PC-3 (cell line): ENCODE results near the gene WDR5B. TPM values are rescaled to one million over a fixed set of nuclear protein-coding genes. Genes with fewer than 3 reads are reported as not detected.

Experiments
- ATAC-seq: fragments of 200-7000 bp; cut with Tn5 transposase; 2 replicates; pipeline ENCODE4 v1.9.1; 2020; ENCODE audit warnings: mild to moderate bottlenecking, moderate library complexity
- BruUV-seq: library from RNA; stranded (reverse); fragments of 400-500 nt; replicated peaks from 2 replicates; lab custom pipeline; 2021; lab: Mats Ljungman, UMichigan
- CTCF ChIA-PET: fragments of 300-600 bp; sonication (Branson Sonifier 250); formaldehyde crosslinking; loops from one replicate; lab custom pipeline; 2022; ENCODE audit warnings: antibody characterized with exemption; lab: Charles Lee
- POLR2A ChIA-PET: fragments of 300-600 bp; sonication (Branson Sonifier 250); formaldehyde crosslinking; loops from one replicate; lab custom pipeline; 2022; ENCODE audit warnings: antibody characterized with exemption; ENCODE audit not compliant: unreplicated experiment; lab: Charles Lee
- DNase-seq: peaks from one replicate; pipeline ENCODE4 v3.0.0-alpha.2; 2015
- H2AFZ ChIP-seq: fragments of 300-600 bp; sonication (generic); 2 replicates; pipeline ENCODE4 v1.6.0; 2016; ENCODE audit warnings: antibody characterized with exemption, low read length
- H3F3A ChIP-seq: fragments of 300-600 bp; sonication (generic); one replicate; pipeline ENCODE4 v1.6.0; 2017; ENCODE audit warnings: antibody characterized with exemption, low read length, control low read depth, mild to moderate bottlenecking; ENCODE audit not compliant: unreplicated experiment
- H3K27ac ChIP-seq: fragments of 300-600 bp; sonication (generic); 2 replicates; pipeline ENCODE4 v1.5.1; 2016; ENCODE audit warnings: mild to moderate bottlenecking, low read length
- H3K27me3 ChIP-seq: fragments of 300-600 bp; sonication (generic); 2 replicates; pipeline ENCODE4 v1.6.1; 2016; ENCODE audit warnings: low read length, mixed read lengths
- H3K36me3 ChIP-seq: fragments of 300-600 bp; sonication (generic); 2 replicates; pipeline ENCODE4 v1.6.1; 2016; ENCODE audit warnings: low read depth, mixed run types, low read length, mixed read lengths
- H3K4me1 ChIP-seq: fragments of 300-600 bp; sonication (generic); 2 replicates; pipeline ENCODE4 v1.5.1; 2016; ENCODE audit warnings: low read length; ENCODE audit not compliant: insufficient read depth
- H3K4me2 ChIP-seq: fragments of 300-600 bp; sonication (generic); 2 replicates; pipeline ENCODE4 v1.6.0; 2016; ENCODE audit warnings: low read length
- H3K4me3 ChIP-seq: fragments of 300-600 bp; sonication (generic); 2 replicates; pipeline ENCODE4 v1.5.1; 2016; ENCODE audit warnings: mild to moderate bottlenecking, low read length, mixed read lengths
- H3K79me2 ChIP-seq: fragments of 300-600 bp; sonication (generic); 2 replicates; pipeline ENCODE4 v1.6.1; 2017; ENCODE audit warnings: low read length, mixed read lengths
- H3K9ac ChIP-seq: fragments of 300-600 bp; sonication (generic); 2 replicates; pipeline ENCODE4 v1.6.0; 2016; ENCODE audit warnings: mild to moderate bottlenecking, low read length
- H3K9me2 ChIP-seq: fragments of 300-600 bp; sonication (generic); replicated peaks from 2 replicates; pipeline ENCODE4 v1.6.1; 2016; ENCODE audit warnings: mixed run types, low read length, mixed read lengths
- H3K9me3 ChIP-seq: fragments of 300-600 bp; sonication (generic); 2 replicates; pipeline ENCODE4 v1.6.1; 2016; ENCODE audit warnings: low read length, mixed read lengths
- H4K20me1 ChIP-seq: fragments of 300-600 bp; sonication (generic); 2 replicates; pipeline ENCODE4 v1.6.1; 2016; ENCODE audit warnings: low read length, mixed read lengths
- EZH2 ChIP-seq: fragments of 300-600 bp; sonication (generic); IDR thresholded peaks from one replicate; pipeline ENCODE4 v1.6.1; 2017; ENCODE audit warnings: antibody characterized with exemption, mild to moderate bottlenecking, low read length; ENCODE audit not compliant: unreplicated experiment
- EZH2phosphoT487 ChIP-seq: fragments of 300-600 bp; sonication (generic); IDR thresholded peaks from 2 replicates; pipeline ENCODE4 v1.6.1; 2018; ENCODE audit warnings: mild to moderate bottlenecking, antibody characterized with exemption, low read length, borderline replicate concordance
- intact Hi-C: fragments of 100-400 bp; cut with micrococcal nuclease; formaldehyde crosslinking; loops from 2 replicates; pipeline ENCODE4 v1.9.0; 2023
- total RNA-seq: library from RNA; depleted of rRNA; stranded (reverse); fragments of >200 nt; gene quantifications from 2 replicates; pipeline ENCODE4 v1.2.3, GENCODE V29; 2014
- TF ChIP-seq, protein P1 (sequence below): fragments of 300-600 bp; sonication (generic); conservative IDR thresholded peaks from 2 replicates; pipeline ENCODE4 v1.5.1; 2017; ENCODE audit warnings: antibody characterized with exemption, low read depth, mild to moderate bottlenecking, low read length

WDR5B gene
- total RNA-seq, 1 experiment from 2014 or later = 4.0 TPM

DNA sequence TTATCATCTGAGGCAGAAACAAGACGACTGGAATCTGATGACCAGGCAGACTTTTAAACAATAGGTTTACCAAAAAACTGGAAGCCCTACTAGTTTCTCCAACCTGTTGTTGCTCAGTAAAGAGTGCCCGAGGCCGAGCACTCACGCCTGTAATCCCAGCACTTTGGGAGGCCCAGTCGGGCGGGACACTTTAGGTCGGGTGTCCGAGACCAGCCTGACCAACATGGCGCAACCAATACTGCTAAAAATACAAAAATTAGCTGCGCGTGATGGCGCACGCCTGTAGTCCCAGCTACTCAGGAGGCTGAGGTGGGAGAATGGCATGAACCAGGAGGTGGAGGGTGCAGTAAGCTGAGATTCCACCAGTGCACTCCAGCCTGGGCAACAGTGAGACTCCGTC is 1.1 kb upstream of the WDR5B start:
- Histone ChIP-seq H4K20me1 (no peaks in the 10 kb centered on the region), H3K79me2 (peaks cover 60% of the 10 kb centered on the region), H3K27ac (peak overlapping the region; percentile 74), H3K4me2 (peak overlapping the region; percentile 82), H3K9me2 (no peaks in the 10 kb centered on the region), H3K9me3 (no peaks in the 10 kb centered on the region), H3K4me1 (peaks cover 27% of the 10 kb centered on the region), H3F3A (no peaks in the 10 kb centered on the region), H3K27me3 (no peaks in the 10 kb centered on the region), H3K4me3 (peak overlapping the region; percentile 75), H2AFZ (peak overlapping the region; percentile 78), H3K36me3 (peaks cover 7% of the 10 kb centered on the region), H3K9ac (peak overlapping the region; percentile 91)
- DNase-seq (no peak), ATAC-seq (peak; percentile 1)
- intact Hi-C loops = loop anchor here (1.0 kb wide), 2 partner anchors 34 to 871 kb away; partner anchors contain the start of gene MIX23
- ChIA-PET POLR2A (interaction anchor here (1.5 kb wide), 1 partner anchor 33 kb away, joined by 14 read pairs; the partner anchor contains the start of gene FAM162A), CTCF (no interaction called here)
- TF ChIP-seq, protein P1, sequence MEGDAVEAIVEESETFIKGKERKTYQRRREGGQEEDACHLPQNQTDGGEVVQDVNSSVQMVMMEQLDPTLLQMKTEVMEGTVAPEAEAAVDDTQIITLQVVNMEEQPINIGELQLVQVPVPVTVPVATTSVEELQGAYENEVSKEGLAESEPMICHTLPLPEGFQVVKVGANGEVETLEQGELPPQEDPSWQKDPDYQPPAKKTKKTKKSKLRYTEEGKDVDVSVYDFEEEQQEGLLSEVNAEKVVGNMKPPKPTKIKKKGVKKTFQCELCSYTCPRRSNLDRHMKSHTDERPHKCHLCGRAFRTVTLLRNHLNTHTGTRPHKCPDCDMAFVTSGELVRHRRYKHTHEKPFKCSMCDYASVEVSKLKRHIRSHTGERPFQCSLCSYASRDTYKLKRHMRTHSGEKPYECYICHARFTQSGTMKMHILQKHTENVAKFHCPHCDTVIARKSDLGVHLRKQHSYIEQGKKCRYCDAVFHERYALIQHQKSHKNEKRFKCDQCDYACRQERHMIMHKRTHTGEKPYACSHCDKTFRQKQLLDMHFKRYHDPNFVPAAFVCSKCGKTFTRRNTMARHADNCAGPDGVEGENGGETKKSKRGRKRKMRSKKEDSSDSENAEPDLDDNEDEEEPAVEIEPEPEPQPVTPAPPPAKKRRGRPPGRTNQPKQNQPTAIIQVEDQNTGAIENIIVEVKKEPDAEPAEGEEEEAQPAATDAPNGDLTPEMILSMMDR = no peak
- TF ChIP-seq EZH2phosphoT487 = no peak
- TF ChIP-seq EZH2 = no peak
- BruUV-seq = no TSS peak

DNA sequence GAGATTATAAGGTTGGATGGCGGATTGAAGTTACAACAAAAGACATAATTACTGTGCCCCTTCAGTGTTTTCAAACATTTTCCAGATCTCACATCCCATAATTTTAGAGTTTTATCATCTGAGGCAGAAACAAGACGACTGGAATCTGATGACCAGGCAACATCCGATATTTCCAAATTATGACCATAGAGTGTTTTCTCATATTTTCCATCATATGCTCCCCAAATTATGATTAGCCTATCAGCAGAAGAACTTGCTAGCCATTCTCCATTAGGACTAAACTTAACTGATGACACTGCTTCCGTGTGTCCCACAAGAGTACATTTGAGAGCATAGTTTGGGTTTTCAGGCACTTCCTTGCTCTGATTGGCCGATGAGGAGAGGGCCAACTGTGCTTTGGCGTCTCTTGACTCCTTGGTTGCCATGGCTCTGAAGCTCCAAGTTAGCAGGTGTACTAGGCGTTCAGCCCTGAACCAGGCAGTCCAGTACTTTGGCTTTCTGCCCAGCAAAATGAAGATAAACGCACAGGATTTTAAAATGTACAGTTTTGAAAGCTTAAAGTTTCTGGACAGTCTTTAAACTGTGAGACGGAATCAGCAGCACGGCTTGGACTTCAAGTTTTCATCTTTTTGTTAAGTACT is 638 bp downstream of the WDR5B start:
- DNase-seq = peak; percentile 64

GRCh38 chr3:122414391-122414790 is 1.5 kb downstream of the WDR5B start:
- intact Hi-C loops = no loop called here
- Histone ChIP-seq H3K79me2 (peaks cover 58% of the 10 kb centered on the region), H4K20me1 (no peaks in the 10 kb centered on the region), H3K9me3 (no peaks in the 10 kb centered on the region), H3K4me1 (peaks cover 27% of the 10 kb centered on the region), H3F3A (no peaks in the 10 kb centered on the region), H3K4me2 (peak overlapping the region; percentile 82), H3K27ac (no peak overlapping the region), H3K27me3 (no peaks in the 10 kb centered on the region), H3K4me3 (peak overlapping the region; percentile 75; the same call in 1 of the 2 replicates), H3K9ac (no peak overlapping the region), H3K9me2 (no peaks in the 10 kb centered on the region), H2AFZ (no peak overlapping the region), H3K36me3 (peaks cover 19% of the 10 kb centered on the region)
- POLR2A ChIA-PET = no interaction called here
- TF ChIP-seq EZH2phosphoT487 (no peak), EZH2 (no peak)
- TF ChIP-seq, protein P1 = no peak
- CTCF ChIA-PET = no interaction called here
- no TSS peak for BruUV-seq
- no peak for ATAC-seq
- DNase-seq = no peak

More for the DNA sequence above, 638 bp downstream of the WDR5B start:
- peak overlapping the region; percentile 82 for H3K4me2 ChIP-seq
- H4K20me1 ChIP-seq = no peaks in the 10 kb centered on the region
- intact Hi-C loops = no loop called here
- peak overlapping the region; percentile 74 for H3K27ac ChIP-seq
- BruUV-seq = TSS peak; percentile 79
- peak overlapping the region; percentile 75 for H3K4me3 ChIP-seq
- H2AFZ ChIP-seq = peak overlapping the region; percentile 78
- CTCF ChIA-PET = no interaction called here
- ATAC-seq = peak; percentile 47
- H3K9me2 ChIP-seq = no peaks in the 10 kb centered on the region
- TF ChIP-seq EZH2phosphoT487 = no peak
- POLR2A ChIA-PET = interaction anchor here (0.6 to 1.5 kb wide), 3 partner anchors 31 to 1618 kb away, joined by 3 to 14 read pairs (median 6); partner anchors contain the start of genes FAM162A and KALRN
- peak overlapping the region; percentile 91 for H3K9ac ChIP-seq
- H3K27me3 ChIP-seq = no peaks in the 10 kb centered on the region
- H3F3A ChIP-seq = no peaks in the 10 kb centered on the region
- peaks cover 13% of the 10 kb centered on the region for H3K36me3 ChIP-seq
- H3K9me3 ChIP-seq = no peaks in the 10 kb centered on the region
- peaks cover 27% of the 10 kb centered on the region for H3K4me1 ChIP-seq
- H3K79me2 ChIP-seq = peaks cover 58% of the 10 kb centered on the region
